ENCODE data around the gene ITM2B.
A peak's percentile ranks its signal among the peaks of the same experiment; 100 is the strongest.

The ITM2B gene

DNA sequence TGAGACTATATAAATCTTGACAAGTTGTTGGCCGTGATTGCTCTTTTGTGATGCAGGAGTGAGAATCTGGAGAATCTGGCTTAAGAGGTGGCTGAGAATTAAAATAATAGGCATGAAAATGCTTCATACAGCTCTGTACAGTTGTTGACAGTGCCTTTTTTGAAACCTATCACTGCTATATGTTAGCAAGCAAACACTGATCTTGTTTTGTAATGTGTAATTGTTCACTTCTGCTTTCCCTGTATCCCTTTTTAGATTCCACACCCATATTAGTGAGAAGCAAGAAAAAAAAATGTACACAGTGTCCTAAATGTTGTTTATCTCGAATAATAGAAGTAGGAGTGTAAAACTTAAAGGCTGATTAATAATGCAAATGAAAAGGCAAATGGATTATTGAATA, 31.1 kb downstream of the ITM2B start:
- no peak for DNase-seq

DNA sequence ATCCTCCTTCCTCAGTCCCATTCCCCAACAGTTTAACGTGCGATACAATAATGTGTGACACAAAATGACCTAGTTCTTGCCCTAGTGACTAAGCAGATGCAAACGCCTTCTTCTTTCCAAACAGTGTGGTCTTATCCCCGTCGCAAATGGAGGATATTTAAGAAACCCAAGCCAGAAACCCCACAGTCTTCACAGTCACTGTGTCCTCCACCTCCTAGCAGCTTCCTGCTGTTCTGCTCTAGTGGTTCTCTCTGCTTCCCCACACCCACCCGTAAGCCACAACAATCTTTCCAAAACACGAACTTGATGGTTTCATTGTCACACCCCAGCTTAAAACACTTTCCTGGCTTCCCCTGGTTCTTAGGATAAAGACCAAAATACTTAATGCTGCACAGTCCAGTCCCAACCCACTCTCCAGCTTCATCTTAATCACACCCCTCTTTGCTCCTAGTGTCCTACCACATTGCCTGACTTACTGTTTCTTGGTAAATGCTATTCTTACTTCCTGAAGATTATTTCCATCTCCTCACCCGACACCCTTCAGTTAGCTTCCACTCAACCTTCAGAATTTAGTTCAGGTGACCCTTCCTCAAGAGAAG, 32.3 kb downstream of the ITM2B start:
- peak; percentile 28 to 41 for DNase-seq

DNA sequence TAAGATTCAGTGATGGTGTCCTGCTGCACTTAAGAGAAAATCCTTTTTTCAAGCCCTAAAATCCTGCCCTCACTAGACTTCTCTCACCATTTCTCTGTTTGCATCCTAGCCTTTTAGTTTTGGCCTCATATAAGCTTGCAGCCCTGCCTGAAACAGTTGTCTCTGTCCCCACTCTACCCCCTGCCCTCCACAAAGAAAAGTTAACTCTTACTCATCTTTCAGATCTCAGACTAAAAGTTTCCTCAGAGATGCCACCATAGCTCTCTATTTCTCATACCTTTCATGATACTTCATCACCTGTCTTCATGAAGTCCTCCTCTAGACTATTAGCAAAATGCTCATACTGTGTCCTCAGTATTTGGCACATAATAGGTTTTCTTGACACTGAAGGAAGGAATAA, 33.1 kb downstream of the ITM2B start:
- no peak for DNase-seq

- DNase-seq, result no peak
These were observed 34.0 kb downstream of the ITM2B start for GRCh38 chr13:48266701-48267639.

DNA sequence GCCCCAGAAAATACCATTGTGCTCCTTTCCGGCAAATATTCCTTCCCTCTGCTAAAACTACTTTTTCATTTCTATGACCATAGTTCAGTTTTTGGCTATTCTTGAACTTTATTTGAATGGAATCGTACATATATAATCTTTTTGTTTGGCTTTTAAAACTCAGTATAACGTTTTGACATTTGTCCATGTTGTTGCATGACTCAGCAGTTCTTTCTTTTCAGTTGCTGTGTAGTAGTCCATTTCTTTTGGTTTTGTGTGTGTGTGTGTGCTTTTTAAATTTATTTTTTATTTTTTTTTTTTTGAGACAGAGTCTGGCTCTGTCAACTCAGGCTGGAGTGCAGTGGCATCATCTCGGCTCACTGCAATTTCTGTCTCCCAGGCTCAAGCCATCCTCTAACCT, 35.0 kb downstream of the ITM2B start:
- no peak for DNase-seq

GRCh38 chr13:48273346-48273745, 40.3 kb downstream of the ITM2B start:
- DNase-seq, result no peak

DNA sequence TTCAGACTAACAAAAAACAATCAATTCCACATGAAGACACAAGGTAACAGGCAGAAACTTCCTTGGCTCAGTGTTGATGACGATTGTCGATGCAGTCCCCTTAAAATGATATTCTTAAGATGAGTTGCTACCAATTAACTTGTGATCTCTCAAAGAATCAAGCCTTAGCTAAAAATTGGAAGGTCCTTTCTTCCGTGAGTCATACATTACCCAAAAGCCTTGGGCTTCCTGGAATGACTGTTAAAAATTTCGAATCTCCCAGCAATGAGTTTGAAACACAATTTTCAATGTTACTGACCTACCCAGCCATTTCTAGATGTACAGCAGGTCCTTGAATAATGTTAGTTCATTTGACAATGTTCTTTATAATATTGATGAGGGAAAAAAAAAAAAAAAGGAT, 42.5 kb downstream of the ITM2B start:
- no peak for DNase-seq

GRCh38 chr13:48278806-48279205, 45.8 kb downstream of the ITM2B start:
- no peak for DNase-seq

- no peak for DNase-seq
These were observed 48.5 kb downstream of the ITM2B start for GRCh38 chr13:48281556-48281955.

DNA sequence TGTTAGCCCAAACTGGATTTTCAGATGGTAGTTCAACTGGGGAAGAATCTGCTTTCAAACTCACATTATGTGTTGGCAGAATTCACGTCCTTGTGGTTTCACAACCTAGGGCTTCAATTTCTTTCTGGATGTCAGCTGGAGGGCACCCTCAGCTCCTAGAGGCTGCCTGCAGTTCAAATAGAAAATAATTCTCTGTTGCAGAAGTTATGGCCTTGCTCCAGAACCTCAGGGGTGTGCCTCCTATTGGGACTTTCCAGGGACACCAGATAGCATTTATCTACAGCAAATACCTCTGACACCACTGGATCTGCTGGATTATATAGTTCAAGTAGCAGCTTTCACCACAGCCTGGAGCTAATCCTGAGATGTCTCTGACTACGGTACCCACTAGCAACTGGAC, 58.7 kb downstream of the ITM2B start:
- no peak for DNase-seq

DNA sequence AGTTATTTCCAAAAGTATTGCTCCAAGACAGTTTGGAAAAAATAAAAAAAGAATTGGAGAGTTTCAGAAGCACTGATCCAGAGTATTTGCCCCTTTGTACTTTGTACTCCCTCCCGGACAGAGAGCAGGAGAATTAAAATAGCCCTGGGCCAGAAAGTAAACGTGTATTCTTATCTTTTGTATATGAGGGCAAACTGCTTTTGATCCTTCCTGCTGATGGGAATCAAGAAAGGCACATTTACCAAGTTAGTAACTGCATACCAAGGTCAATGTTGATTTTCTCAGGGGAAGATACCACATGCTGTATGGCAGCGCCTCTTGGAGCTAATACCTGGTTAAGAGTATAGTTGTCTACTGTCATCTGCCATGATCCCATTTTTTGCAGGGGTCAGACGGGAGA, 59.6 kb downstream of the ITM2B start:
- no peak for DNase-seq

GRCh38 chr13:48294653-48295052, 61.6 kb downstream of the ITM2B start:
- DNase-seq, result no peak

DNA sequence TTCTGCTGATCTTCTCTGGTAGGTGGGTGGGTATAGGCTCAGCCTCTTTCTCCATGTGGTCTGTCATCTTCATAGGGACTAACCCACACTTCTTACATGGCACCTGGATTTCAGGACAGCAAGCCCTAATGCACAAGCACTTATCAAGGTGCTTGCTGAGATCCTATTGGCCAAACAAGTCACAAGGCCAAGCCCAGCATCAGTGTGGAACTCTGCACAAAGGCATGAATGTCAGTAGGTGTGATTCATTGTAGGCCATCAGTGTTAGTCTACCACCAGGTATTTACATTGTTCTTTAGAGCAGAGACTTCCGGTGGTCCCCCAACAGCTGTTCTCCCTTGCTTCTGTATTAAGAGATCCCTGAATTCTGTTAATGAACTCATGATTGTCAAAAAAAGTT, 62.3 kb downstream of the ITM2B start:
- no peak for DNase-seq

- DNase-seq, result no peak
These were observed 63.5 kb downstream of the ITM2B start for GRCh38 chr13:48296528-48296927.

GRCh38 chr13:48297131-48297786, 64.3 kb downstream of the ITM2B start:
- DNase-seq, result no peak

- DNase-seq, result no peak
These were observed 66.6 kb downstream of the ITM2B start for GRCh38 chr13:48299591-48299990.

GRCh38 chr13:48302871-48303358, 69.9 kb downstream of the ITM2B start:
- DNase-seq, result no peak

DNA sequence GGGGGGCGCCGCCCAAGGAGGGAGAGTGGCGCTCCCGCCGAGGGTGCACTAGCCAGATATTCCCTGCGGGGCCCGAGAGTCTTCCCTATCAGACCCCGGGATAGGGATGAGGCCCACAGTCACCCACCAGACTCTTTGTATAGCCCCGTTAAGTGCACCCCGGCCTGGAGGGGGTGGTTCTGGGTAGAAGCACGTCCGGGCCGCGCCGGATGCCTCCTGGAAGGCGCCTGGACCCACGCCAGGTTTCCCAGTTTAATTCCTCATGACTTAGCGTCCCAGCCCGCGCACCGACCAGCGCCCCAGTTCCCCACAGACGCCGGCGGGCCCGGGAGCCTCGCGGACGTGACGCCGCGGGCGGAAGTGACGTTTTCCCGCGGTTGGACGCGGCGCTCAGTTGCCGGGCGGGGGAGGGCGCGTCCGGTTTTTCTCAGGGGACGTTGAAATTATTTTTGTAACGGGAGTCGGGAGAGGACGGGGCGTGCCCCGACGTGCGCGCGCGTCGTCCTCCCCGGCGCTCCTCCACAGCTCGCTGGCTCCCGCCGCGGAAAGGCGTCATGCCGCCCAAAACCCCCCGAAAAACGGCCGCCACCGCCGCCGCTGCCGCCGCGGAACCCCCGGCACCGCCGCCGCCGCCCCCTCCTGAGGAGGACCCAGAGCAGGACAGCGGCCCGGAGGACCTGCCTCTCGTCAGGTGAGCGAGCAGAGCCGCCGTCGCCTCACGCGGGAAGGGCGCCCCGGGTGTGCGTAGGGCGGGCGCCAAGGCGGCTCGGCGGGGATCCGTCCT, 70.5 kb downstream of the ITM2B start, which contains the start of gene RB1:
RB1 (plus strand) TSS at position 393 of the 784 bp plus-strand sequence; CDS start at position 555, 162 bp downstream.
- DNase-seq, result peak; percentile 90 to 92

- DNase-seq, result peak; percentile 24 to 35
These were observed 71.3 kb downstream of the ITM2B start for GRCh38 chr13:48304143-48304876.

DNA sequence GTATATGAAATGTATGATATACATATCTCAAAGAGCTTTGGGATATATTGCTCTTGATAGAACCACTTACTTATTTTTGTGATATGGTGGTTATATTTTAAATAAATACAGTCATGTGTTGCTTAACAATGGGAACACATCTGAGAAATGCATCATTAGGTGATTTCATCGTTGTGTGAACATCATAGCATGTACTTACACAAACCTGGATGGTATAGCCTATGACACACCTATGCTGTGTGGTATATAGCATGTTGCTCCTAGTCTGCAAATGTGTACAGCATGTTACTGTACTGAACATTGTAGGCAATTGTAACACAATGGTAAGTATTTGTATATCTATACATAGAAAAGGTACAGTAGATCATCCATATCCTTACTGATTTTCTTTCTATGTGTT, 78.2 kb downstream of the ITM2B start:
- no peak for DNase-seq

DNA sequence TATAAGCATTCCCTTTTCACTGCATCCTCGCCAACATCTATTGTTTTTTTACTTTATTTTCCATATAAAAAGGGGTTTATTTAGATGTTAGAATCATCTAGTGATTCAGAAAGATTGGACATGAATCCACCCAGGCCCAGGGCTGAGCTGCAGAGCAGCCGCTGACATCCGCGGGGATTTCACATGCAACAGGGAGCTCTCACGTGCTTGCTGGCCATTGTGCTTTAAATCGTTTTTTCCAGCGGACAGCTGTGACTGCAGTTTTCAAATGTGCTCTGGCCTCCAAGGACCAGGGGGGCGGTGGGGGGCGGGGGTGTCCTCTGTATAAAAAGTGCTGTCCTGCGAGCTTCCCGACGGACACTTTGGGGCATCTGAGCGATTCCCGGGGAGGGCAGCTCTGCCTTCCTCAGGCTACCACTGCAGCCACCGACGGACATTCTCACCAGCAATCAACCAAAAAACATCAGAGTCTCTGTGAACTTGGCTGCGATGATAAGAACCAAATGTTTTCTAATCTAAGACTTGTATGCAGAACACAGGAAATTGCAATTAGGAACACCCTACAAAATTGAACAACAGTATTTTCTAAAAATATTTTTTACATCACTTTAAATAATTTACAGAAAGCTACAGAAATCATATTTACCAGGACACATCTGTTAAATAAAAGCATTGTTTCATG, 83.1 kb downstream of the ITM2B start:
- DNase-seq, result no peak

Data from activated CD4-positive, alpha-beta T cell treated with anti-CD3 and anti-CD28 coated beads, Interleukin-2, amount 50 U/mL, for 48 hours (primary cell).